Midbrain (tissue), 1 donor: ENCODE results near the gene RTEL1.

Experiments used
- DNase-seq: peaks from one replicate; lab custom pipeline; 2025; lab: John Stamatoyannopoulos, UW

Gene RTEL1

GRCh38 chr20:63741676-63742380, 83.7 kb downstream of the RTEL1 start:
- DNase-seq = no peak

- no peak for DNase-seq
Observed at GRCh38 chr20:63742381-63743024, 84.4 kb downstream of the RTEL1 start.

DNA sequence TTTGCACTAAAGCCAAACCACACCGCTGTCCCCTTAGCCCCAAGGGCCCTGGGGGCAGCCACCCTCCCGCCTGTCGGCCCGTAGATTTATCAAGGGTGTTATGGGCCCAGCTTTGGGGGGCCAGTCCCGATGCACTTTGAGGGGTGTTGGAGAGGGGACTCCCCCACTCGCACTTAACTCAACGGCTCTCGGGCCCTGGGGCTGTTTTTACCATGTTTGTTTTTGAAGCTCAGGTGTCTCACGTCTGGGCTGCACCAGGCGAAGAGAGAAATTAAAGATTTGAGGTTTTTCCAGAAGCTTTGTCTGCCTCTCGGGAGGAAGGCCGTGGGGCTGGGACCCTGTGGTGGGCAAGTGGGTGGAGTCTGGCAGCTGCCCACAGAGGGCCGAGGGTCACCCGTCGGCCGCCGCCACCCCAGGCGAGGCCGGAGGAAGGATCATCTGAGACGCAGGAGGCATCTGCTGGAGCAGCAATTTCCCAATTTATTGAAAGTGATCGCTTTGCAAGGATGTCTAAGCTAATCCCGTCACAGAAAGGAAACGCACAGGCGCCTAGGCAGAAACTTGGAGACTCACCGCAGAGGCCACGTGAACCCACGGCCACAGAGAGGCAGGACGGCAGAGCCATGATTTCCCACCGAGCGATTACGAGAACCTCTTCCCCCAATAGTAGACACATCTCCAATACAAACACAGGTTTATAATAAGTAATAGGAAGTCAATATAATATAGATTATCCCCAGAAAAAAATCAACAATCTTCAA, 85.3 kb downstream of the RTEL1 start:
- no peak for DNase-seq

- DNase-seq = no peak
Observed at GRCh38 chr20:63744158-63744557, 86.0 kb downstream of the RTEL1 start.

- no peak for DNase-seq
Observed at GRCh38 chr20:63744574-63745423, 86.7 kb downstream of the RTEL1 start.

- DNase-seq = no peak
Observed at GRCh38 chr20:63745424-63745805, 87.3 kb downstream of the RTEL1 start.
